Pancreas (tissue), 10 donors: ENCODE results near the gene OR2AJ1. TPM values are rescaled to one million over a fixed set of nuclear protein-coding genes. Genes with fewer than 3 reads are reported as not detected.
"Not testable (repeated sequence)": the region's sequence is repeated elsewhere in the genome, so short reads cannot be mapped to it uniquely, and the experiment has no call there.

Experiments
- ATAC-seq, 4 donors: fragments of 200-7000 bp; cut with Tn5 transposase; one replicate each; pipeline versions ENCODE4 v1.8.0 to v1.9.1; 2020; ENCODE audit warnings: mild to moderate bottlenecking in 4 of 4, moderate library complexity in 4 of 4
- DNase-seq, 6 donors: peaks; one replicate each; pipeline ENCODE4 v3.0.0-alpha.2; 2020
- FAIRE-seq: peaks from 2 replicates; lab custom pipeline; 2012; peaks lifted over from hg19 to GRCh38; lab: Jason Lieb, UNC
- H3K27ac ChIP-seq, 4 donors: fragments of 200-600 bp; sonication (generic); 1 replicate in 3 of 4; 2 replicates in 1 of 4; pipeline versions ENCODE4 v1.5.0 to v1.8.0; 2020
- H3K27me3 ChIP-seq, 4 donors: fragments of 200-600 bp; one replicate each; pipeline ENCODE4 v1.8.0; 2021
- H3K36me3 ChIP-seq, 3 donors: fragments of 200-600 bp; sonication (generic) in 1 of 3; one replicate each; pipeline versions ENCODE4 v1.5.0 to v1.8.0; 2020 to 2021
- H3K4me1 ChIP-seq, 3 donors: fragments of 200-600 bp; one replicate each; pipeline ENCODE4 v1.8.0; 2021
- H3K4me3 ChIP-seq, 4 donors: fragments of 200-600 bp; sonication (generic) in 2 of 4; one replicate each; pipeline versions ENCODE4 v1.5.0 to v1.8.0; 2020 to 2021
- H3K9me3 ChIP-seq, 4 donors: fragments of 200-600 bp; one replicate each; pipeline ENCODE4 v1.8.0; 2021
- CTCF ChIP-seq, 4 donors: fragments of 200-600 bp; sonication (generic) in 3 of 4; IDR thresholded peaks; one replicate each; pipeline versions ENCODE4 v1.5.0 to v1.8.0; 2021; ENCODE audit warnings: antibody characterized with exemption in 4 of 4
- WGBS, 2 donors: extraction: QIAGEN DNeasy Blood & Tissue Kit; methylation state at CpG; one replicate each; pipeline ENCODE4 v1.1.7; 2013; 5-methylcytosine and 5-hydroxymethylcytosine counted together
- intact Hi-C, 3 donors: fragments of 100-400 bp; cut with DNase I; formaldehyde crosslinking; loops; one replicate each; pipeline versions ENCODE4 v1.11.1 to v1.14.2; 2022
- polyA plus RNA-seq, 2 donors: library from polyadenylated mRNA; stranded (reverse); fragments of 200-250 nt; gene quantifications; one replicate each; pipeline ENCODE4 v1.2.3, GENCODE V29; 2013
- total RNA-seq, 6 donors: library from RNA; stranded (reverse); fragmentation: NEBNext Ultra II Directional in 4 of 6; extraction: Animal tissue kit (Norgen Biotek cat#: 25700) in 4 of 6; gene quantifications; one replicate each; pipeline versions ENCODE4 v1.2.1 to v1.2.4, GENCODE V29; 2021 to 2023
- donor health status: healthy with polysubstance abuse.
- donor health status: DM: no; HTN: no; CAD: no; lungs with moderate emphysema.
- donor health status: DM: no; HTN: no; CAD: no.
- donor health status: control.
- donor health status: control.
- donor health status: Bipolar disorder and iron deficiency.
- donor health status: DM: yes; HTN: yes; CAD: no.
- donor health status: DM: no; HTN: no; CAD: no.
- donor health status: DM: no; HTN: no; CAD: no.
- donor health status: DM: yes; HTN: yes; CAD: no.

Gene OR2AJ1
- total and polyA plus RNA-seq, 8 donors: not detected

GRCh38 chr1:247935781-247936180, 11.1 kb downstream of the OR2AJ1 start:
- no peak for TF ChIP-seq CTCF (IDR thresholded peaks at IDR 0.05)
- intact Hi-C loops: no loop called here
- WGBS, 2 donors: 83 to 92% methylated on average over 9 of the region's 9 CpGs
- Histone ChIP-seq H3K27me3 (no peaks in the 10 kb centered on the region), H3K27ac (no peak overlapping the region), H3K9me3 (no peaks in the 10 kb centered on the region), H3K36me3 (no peaks in the 10 kb centered on the region), H3K4me1 (no peaks in the 10 kb centered on the region), H3K4me3 (no peak overlapping the region)
- FAIRE-seq (no peak), ATAC-seq (no peak), DNase-seq (no peak)

GRCh38 chr1:247936415-247936814, 11.7 kb downstream of the OR2AJ1 start:
- no peaks in the 10 kb centered on the region for H3K9me3 ChIP-seq
- 84 to 93% methylated on average over 18 of the region's 18 CpGs for WGBS, 2 donors
- DNase-seq (peak in 2 of 6 donors; percentile 34 to 39), ATAC-seq (no peak), FAIRE-seq (no peak)
- H3K27ac ChIP-seq: no peak overlapping the region
- no peak overlapping the region for H3K4me3 ChIP-seq
- H3K27me3 ChIP-seq: no peaks in the 10 kb centered on the region
- intact Hi-C loops: no loop called here
- H3K36me3 ChIP-seq: no peaks in the 10 kb centered on the region
- no peaks in the 10 kb centered on the region for H3K4me1 ChIP-seq
- no peak for TF ChIP-seq CTCF (IDR thresholded peaks at IDR 0.05)

- H3K36me3 ChIP-seq, H3K27me3 ChIP-seq, intact Hi-C loops, H3K27ac ChIP-seq, H3K9me3 ChIP-seq, FAIRE-seq, H3K4me1 ChIP-seq: not testable (repeated sequence)
- WGBS, 2 donors: 12 to 16% methylated on average over 43 to 44 of the region's 44 CpGs
- peak overlapping the region in 1 of 4 donors; percentile 22 for H3K4me3 ChIP-seq
- DNase-seq: peak in 5 of 6 donors; percentile 22 to 66 (median 45)
- TF ChIP-seq CTCF (IDR thresholded peaks at IDR 0.05): peak in 2 of 4 donors; percentile 22 to 27
- ATAC-seq: peak in 3 of 4 donors; percentile 72 to 95 (median 91)
These were observed 12.5 kb downstream of the OR2AJ1 start for GRCh38 chr1:247936965-247937734.

DNA sequence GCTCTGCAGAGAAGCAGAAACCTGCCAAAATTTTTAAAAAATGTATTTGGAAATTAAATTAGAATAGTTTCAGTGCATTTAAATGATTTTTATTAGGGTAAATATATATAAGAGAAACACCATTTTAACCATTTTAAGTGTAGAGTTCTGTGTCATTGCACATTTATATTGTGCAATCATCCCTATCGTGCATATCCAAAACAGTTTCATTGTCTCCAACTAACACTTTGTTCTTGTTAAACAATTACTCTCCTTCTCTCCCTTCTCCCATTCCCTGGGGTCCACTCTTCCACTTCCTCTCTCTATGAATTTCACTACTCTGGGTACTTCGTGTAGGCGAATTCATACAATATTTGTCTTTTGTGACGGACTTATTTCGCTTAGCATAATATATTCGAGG, 17.9 kb downstream of the OR2AJ1 start:
- ATAC-seq (no peak), FAIRE-seq (no peak), DNase-seq (no peak)
- H3K9me3 ChIP-seq: no peaks in the 10 kb centered on the region
- no peak for TF ChIP-seq CTCF (IDR thresholded peaks at IDR 0.05)
- H3K36me3 ChIP-seq: no peaks in the 10 kb centered on the region
- H3K27me3 ChIP-seq: no peaks in the 10 kb centered on the region
- no peak overlapping the region for H3K4me3 ChIP-seq
- H3K4me1 ChIP-seq: no peaks in the 10 kb centered on the region
- intact Hi-C loops: no loop called here
- H3K27ac ChIP-seq: no peak overlapping the region
- WGBS, 2 donors: 56 to 75% methylated on average over 6 of the region's 6 CpGs

GRCh38 chr1:247948558-247948957, 23.9 kb downstream of the OR2AJ1 start, which contains the start of gene OR2L8:
Gene OR2L8, plus strand, starts transcription at chr1:247948858. Its CDS starts 0 bp downstream, at chr1:247948858.
- intact Hi-C loops: no loop called here
- FAIRE-seq (no peak), DNase-seq (no peak), ATAC-seq (no peak)
- Histone ChIP-seq H3K27me3 (no peaks in the 10 kb centered on the region), H3K4me1 (no peaks in the 10 kb centered on the region), H3K36me3 (no peaks in the 10 kb centered on the region), H3K4me3 (no peak within 1 kb of the TSS), H3K9me3 (no peaks in the 10 kb centered on the region), H3K27ac (no peak within 1 kb of the TSS)
- 54 to 62% methylated on average over 3 of the region's 3 CpGs for WGBS, 2 donors
- no peak for TF ChIP-seq CTCF (IDR thresholded peaks at IDR 0.05)
